Right ventricle myocardium superior (tissue), 1 donor: Measurements from ENCODE around the gene GZMA. TPM values are rescaled to one million over a fixed set of nuclear protein-coding genes. Genes with fewer than 3 reads are reported as not detected.

Source experiments
- total RNA-seq: library from RNA; stranded (reverse); fragmentation: NEBNext Ultra II Directional; extraction: Animal tissue kit (Norgen Biotek cat#: 25700); gene quantifications from one replicate; pipeline ENCODE4 v1.2.1, GENCODE V29; 2021
- donor health status: DM: no; HTN: yes; CAD: no; lungs with severe emphysema.

GZMA gene
- total RNA-seq, 1 donor from 2014 or later: 1.0 TPM

Other genes with a start within 250 kb of the GZMA start
- not detected for gene ESM1, start 117.1 kb upstream of the GZMA start, total RNA-seq
- gene GZMK, start 78.4 kb upstream of the GZMA start, total RNA-seq: 0.65 TPM
- gene GPX8, start 57.5 kb downstream of the GZMA start, total RNA-seq: 6.8 TPM
- gene CDC20B, start 70.5 kb downstream of the GZMA start, total RNA-seq: not detected
- gene MCIDAS, start 124.7 kb downstream of the GZMA start, total RNA-seq: not detected
- not detected for gene CCNO, start 131.0 kb downstream of the GZMA start, total RNA-seq
- gene DHX29, start 205.0 kb downstream of the GZMA start, total RNA-seq: 18.6 TPM
- 65.6 TPM for gene MTREX, start 205.3 kb downstream of the GZMA start, total RNA-seq